ENCODE results near the gene TRMT11.
A peak's percentile ranks its signal among the peaks of the same experiment; 100 is the strongest.
"Not testable (repeated sequence)": the region's sequence is repeated elsewhere in the genome, so short reads cannot be mapped to it uniquely, and the experiment has no call there.

The TRMT11 gene

DNA sequence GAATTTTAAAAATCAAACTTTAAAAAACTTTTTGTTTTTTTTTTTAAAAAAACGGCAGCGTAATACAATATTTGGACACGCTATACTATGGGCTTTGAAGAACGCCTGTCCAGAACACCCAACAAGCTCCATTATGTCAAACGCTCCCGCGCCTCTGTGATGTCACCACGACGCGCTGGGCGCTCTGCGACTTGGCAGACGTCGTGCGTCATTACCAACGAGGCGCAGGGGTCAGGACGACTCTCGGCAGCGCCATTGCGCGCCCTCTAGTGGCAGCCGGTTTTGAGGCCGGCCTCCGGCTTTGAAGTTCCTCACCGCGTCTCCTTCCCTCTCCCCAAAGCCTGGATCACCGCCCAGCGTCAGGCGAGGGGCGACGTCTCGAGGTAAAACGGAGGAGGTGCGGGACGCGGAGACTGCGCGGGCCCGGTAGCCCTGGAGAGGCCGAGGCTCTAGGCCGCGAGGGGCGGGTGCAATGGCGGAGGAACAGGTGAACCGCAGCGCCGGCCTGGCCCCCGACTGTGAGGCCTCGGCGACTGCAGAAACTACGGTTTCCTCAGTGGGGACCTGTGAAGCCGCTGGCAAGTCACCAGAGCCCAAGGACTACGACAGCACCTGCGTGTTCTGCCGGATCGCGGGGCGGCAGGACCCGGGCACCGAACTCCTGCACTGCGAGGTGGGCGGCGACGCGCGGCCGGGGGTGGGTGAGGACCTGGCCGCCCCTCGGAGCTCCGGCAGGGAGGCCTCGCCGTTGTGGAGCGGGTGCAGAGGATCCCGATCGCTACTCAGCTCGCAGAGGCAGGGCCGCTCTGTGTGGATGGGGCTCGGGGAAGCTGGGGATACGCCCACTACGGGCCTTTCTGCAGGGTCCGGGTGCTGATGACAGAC, 29.6 kb upstream of the TRMT11 start, which contains the start of gene HINT3:
TSS of gene HINT3 (plus strand) at position 265 of the 885 bp plus-strand sequence. CDS start at position 473, 208 bp downstream.
- DNase-seq: peak; percentile 98

- no peak for DNase-seq
Measured at GRCh38 chr6:125957391-125957693, 29.0 kb upstream of the TRMT11 start.

- no peak for DNase-seq
Measured at GRCh38 chr6:125957845-125958244, 28.5 kb upstream of the TRMT11 start.

- no peak for DNase-seq
Measured at GRCh38 chr6:125959041-125959440, 27.3 kb upstream of the TRMT11 start.

DNA sequence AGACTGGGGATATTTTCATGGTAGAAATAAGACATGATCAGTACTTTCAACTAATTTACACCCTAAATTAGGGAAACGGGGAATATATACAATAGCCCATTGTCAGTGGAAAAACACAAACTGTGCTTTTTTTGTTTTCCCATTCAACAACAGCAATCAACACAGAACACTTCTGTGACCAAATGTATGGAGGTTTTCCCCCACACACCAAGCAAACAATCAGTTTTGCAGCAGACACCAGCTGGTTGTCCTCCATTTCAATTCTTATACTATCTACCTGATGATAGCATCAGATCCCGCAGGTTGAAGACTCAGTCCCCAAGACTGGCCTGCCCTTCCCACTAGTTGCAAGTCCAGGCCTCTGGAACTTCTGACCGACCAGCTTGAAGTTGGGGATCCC, 25.2 kb upstream of the TRMT11 start:
- DNase-seq: no peak

DNA sequence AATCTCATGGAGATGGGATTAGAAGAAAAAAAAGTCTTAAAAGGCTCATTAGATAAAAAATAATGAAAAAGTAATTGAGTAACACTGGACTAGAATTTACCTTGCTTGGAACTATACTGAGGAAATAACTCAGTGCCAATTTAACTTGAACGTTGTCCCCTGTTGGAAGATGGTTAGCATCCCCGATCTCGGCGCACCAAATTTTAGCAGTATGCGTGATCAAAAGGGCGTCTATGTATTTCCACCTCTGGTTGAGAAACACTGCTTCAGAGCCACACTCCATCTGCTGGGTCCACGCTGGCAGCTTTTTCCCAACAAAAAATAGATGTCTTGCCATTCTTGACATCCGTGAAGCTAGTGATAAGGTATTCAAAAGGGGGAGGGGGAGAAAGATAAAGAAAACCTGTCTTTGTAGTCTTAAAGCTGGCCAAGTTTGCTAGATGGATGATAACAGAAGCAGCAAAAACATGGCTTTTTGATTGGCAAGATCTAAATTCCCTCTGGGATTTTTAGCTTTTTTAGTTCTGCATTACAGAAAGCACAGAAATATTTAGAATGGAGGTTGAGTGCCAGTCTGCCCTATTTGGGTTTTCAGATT, 23.3 kb upstream of the TRMT11 start:
- no peak for DNase-seq

DNA sequence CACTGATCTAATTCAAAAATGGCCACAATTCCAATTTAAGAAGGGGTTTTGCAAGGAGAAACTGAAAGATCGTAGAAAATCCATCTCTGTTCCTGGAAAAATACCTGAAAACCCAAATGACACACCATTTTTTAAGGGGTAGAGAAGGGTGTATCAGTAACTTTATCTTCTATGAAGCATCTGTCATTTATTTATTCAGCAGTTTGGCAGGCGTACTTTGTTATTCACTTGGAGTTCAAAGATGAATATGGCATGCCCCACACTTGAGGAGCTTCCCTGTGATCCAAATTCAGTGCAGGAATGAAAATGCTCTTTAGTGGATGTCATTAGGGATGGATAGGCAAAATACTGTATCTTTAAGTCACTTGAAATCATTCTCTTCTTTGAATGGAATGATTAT, 22.5 kb upstream of the TRMT11 start:
- no peak for DNase-seq

DNA sequence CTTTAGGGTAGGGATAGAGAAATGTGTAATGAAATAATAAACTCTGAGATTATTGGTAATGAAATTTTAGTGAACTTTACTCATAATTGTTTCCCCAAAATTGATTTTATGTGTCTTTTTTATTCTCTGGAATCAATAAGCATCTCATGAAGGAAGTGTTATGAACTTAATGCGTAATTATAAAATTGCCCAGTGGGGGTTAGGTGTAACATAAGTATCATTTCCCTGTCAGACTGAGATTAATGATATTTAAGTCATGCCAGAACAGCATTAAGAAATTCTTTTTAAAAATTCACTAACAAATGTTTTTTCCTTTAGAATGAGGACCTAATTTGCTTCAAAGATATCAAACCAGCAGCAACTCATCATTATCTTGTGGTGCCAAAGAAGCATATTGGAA, 19.8 kb upstream of the TRMT11 start:
- no peak for DNase-seq

DNA sequence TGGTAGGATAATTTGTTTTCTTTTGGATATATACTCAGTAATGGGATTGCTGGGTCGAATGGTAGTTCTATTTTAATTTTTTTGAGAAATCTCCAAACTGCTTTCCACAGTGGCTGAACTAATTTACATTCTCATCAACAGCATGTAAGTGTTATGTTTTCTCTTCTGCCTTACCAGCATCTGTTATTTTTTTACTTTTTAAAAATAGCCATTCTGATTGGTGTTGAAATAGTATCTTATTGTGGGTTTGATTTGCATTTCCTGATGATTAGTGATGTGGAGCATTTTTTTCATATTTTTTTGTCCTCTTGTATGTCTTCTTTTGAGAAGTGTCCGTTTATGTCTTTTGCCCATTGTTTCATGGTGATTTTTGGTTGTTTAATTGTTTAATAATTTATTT, 17.8 kb upstream of the TRMT11 start:
- DNase-seq: no peak

DNA sequence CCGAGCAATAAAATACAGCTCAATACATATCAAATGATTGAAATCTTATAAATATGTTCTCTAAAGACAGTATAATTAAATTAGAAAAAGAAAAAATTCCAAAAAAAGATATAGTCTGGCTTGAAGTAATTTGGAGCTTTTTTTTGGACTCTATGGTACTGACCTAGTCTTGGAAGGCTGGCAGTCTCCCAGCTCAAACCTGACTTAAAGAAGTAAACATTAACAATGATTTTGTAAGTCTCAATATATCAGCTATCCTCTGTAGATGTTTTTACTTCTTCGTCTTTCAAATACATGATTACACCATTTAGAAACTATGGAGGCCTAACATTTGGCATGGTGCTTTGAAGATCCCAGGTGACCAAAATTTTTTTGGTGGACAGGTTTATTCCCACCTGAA, 15.6 kb upstream of the TRMT11 start:
- DNase-seq: no peak

DNA sequence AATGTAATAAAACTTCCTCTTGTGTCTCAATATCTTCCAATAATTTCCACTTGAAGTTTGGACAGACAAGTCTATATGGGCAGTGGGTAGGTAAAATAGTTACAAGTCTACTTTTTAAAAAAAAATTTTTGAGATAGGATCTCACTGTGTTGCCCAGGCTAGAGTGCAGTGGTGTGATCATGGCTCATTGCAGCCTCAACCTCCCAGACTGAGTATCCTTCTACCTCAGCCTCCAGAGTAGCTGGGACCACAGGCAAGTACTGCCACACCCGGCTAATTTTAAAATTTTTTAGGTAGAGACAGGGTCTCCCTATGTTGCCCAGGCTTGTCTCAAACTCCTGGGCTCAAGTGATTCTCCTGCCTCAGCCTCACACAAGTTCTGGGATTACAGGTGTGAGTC, 13.9 kb upstream of the TRMT11 start:
- not testable (repeated sequence) for DNase-seq

- DNase-seq: no peak
Measured at GRCh38 chr6:125974214-125974866, 12.0 kb upstream of the TRMT11 start.

DNA sequence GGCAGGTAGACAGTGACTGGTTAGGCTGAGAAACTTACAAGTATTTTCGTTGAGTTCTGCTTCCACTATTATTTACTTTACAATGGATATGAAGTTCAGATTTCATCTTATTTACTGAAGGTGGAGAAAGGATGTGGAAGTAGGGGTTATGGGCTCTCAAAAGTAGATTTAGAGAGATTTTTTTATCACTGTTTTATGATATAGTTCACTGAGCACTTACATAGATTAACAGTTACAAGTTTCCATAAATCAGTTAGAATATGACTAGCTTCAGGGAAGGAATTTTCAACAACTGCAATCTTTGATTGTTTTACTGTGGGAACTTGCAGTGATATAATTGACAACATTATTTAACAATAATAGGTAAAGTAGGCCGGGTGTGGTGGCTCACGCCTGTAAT, 7.2 kb upstream of the TRMT11 start:
- DNase-seq: no peak

GRCh38 chr6:125981571-125982185, 4.7 kb upstream of the TRMT11 start:
- DNase-seq: no peak

DNA sequence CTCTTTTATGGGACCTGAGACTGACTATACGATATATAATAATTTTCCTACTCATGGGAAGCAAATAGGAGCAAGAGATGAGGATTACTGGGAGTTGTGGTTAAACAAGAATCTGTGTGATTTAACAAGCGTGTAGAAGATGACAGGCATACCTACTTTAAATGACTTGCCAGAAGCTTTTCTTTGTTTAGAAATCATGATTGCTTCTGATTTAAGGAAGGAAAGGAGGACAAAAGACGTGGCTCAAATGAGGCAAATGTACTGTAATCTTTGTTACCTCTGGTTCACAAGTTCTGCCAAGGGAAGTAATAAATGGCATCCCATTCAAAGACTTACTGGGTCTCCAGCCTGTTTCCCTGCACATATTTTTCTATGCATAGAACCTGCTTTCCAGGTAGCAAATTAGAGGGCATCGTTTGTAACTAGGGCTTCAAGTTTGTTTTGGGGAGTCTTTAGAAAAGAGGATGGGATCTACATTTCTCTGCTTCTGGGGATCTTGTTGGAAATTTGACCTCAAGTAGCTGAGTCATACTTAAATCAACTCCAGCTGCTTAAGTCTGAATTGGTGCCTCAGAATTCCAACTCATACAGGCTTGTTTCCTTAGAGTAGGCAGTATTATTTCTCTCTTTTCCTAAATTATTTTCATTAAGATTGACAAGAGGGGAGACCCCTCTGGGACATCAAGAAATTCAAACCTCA, 2.9 kb upstream of the TRMT11 start:
- DNase-seq: no peak

GRCh38 chr6:125984311-125984710, 2.0 kb upstream of the TRMT11 start:
- DNase-seq: no peak

DNA sequence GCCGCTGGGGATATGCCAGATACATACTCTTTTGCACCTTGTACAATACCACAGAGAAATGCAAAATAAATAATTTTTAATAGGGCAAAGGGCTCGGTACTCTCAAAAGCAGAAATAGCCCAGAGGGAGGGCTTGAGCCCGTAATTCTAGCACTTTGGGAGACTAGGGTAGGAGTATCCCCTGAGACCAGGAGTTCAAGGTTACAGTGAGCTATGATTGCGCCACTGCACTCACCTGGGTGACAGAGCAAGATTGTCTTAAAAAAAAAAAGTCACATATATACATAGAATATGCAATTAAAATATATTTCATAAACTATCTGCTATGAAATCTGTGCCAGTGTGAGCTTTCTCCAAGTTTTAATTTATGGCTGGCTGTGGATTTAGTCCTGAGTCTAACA, 818 bp upstream of the TRMT11 start:
- no peak for DNase-seq

- no peak for DNase-seq
Measured at GRCh38 chr6:125985979-125986300, 400 bp upstream of the TRMT11 start.

- no peak for DNase-seq
Measured at GRCh38 chr6:125987026-125987617, 782 bp downstream of the TRMT11 start.

DNA sequence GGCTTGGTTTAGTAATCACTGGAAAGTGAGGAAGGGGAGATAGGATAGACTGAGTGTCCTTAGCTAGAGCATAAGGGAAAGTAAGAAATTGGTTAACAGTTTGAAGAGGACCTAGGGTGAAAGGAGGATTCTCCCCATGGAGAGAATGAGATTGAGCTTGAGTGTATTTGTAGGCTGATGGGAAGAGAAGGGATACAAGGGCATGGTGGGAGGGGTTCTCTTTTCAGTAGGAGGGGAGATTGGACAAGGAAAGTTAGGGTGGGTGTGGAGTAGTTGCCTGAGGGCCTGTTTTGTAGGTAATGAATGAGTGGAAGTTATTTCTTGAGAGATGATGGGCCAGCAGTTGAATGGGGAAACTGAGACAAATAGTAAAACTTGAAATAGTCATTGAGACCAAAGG, 1.9 kb downstream of the TRMT11 start:
- DNase-seq: no peak

GRCh38 chr6:125989631-125990030, 3.3 kb downstream of the TRMT11 start:
- DNase-seq: no peak

DNA sequence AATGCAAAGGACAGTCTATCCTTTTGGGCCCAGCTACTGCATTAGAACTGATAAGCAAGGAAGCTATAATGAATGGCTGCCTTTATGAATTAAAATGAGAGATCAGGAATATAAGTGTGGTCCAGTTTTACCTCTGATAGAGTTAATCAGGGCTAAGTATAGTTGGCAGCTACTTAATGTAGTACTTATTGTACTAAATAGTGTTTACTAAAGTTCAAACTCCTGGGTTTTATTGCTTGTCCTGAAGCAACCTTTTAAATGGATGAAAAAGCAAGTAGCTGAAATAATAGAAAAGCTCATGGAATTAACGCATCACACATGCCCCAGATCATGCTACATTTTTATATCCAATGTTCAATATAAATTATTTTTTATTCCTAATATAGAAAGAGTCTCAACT, 5.3 kb downstream of the TRMT11 start:
- DNase-seq: no peak
